Activated T-cell treated with anti-CD3 and anti-CD28 coated beads, Interleukin-2, amount 50 U/mL, for 48 hours (primary cell): ENCODE results near the gene MCM8.

Source experiments
- DNase-seq, 2 experiments: peaks; one replicate each; pipeline ENCODE4 v3.0.0-alpha.2; 2020

MCM8 gene

DNA sequence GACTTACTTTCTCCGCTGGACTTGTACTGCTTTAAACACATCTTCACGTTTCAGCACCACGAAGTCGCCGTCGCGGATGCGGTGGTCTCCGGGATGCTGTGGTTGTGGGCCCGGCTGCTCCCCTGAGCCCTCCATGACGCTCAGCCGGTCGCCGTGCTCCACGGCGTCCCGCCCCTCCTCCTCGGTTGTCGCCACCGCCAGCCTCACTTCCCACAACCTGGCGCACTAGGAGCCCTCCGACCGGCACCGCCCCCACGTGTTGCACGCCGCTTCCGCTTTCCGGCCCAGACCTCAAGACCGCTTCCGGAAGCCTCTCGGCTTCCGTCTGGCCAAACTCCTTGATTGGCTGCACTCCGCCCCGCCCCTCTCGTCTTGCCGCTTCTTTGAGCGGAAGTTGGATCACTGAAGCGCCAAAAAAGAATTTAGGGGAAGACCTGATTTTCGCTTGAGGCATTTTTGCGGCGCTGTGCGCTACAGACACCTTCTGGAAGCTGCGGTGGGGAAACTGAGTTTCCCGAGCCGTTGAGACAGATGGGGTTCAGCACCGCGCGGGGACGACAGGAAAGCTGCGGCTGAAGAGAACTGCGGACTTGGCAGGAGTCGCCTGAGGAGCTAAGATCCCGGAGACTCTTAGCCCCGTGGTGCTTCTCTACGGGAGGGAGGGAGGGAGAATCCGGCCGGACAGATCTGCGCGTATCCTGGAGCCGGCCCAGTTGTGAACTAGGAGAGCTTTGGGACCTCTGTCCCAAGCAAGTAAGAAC lies at the start of gene MCM8, which contains the start of gene TRMT6:
TSS of gene MCM8 (plus strand) at position 382 of the 761 bp plus-strand sequence. CDS start 1,364 bp downstream, outside the sequence.
TSS of gene TRMT6 (minus strand) at position 263 of the 761 bp plus-strand sequence. CDS start at position 135, 128 bp downstream.
- peak; percentile 97 to 98 for DNase-seq

DNA sequence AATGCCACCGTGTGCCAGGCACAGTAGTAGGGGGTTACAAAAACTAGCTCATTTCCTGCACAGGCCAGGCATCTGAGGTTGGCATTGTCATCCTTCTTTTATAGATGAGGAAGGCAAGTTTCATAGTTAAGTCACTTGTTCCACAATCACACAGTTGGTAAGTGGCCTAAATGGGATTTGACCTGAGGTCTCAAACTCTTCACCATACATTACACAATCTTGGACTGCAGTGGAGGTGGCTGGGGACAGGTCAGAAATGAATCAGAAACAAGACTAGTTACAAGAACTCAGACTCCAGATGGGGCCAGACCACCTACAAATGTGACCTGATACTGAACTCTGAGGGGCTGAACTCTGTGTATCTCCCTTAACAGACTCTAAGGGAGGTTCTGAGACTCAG lies 49.5 kb upstream of the MCM8 start:
- no peak for DNase-seq

DNA sequence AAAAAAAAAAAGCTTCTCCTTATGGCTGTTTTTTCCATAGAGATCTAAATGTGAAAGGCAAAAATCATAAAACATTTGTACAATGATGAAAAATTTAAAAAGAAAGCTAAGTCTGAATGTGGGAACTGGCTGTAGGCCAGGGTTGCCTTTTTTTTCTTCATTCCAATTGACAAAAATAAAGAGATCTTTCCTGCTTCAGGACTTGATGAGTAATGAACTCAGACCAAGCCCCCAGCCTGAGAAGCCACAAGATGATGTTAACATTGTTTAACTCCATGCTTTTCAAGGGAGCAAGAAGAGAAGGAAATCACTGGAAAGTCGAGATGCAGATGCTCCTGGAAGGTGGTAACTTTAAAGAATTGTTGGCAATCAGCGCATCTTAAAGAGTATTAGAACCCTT lies 41.5 kb upstream of the MCM8 start:
- no peak for DNase-seq

DNA sequence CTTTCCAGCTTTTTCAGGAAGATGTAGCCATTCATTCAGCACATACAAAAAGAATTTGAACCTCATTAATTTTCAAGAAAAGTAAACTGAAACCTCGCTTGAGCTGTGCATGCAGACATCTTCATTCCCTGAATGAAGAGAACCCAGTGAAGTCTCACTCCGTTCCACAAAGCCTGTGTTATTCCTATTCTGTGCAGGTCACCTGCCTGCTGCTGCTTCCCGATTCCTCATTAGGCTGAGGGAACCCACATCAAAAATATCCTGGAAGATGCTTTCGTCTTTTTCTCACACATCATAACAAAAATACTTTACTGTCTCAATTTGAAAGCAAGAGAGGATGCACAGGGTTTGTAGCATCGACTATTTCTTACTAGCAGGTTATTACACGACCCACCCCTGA lies 40.3 kb upstream of the MCM8 start:
- DNase-seq, result no peak

DNA sequence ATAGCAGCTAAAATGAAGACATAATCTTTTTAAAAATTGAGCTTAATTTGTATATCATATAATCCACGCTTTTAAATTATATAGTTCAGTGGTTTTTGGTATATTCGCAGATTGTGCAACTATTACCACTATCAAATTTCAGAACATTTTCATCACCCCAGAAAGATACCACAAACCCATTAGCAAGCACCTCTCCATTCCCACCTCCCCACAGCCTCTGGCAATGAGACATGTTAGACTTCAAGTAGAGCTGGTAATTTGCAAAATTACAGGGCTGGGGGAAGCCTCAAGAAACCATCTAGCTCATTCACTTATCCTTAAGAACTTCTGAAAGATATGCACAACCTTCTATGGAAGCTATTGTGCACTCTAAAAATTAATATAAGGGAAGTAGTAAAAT lies 37.3 kb upstream of the MCM8 start:
- DNase-seq, result no peak

DNA sequence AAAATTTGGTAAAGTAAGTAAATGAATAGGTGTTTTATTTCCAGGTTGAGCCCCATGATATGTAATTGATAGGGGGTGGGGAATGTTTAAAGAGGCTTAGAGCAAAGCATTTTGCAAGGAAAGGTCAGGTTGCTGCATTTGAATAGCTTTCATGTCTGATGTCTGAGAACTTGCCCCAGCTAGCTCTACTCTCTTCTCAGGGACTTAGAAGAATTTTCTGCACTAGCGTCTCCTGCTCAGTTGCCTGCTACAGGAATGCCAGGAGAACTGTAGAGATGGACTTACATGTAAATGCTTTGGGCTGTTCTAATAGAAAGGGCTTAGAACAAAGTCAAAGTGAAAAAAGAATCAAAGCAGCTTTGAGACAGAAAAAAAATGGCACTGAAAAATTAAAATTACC lies 35.6 kb upstream of the MCM8 start:
- DNase-seq, result no peak

DNA sequence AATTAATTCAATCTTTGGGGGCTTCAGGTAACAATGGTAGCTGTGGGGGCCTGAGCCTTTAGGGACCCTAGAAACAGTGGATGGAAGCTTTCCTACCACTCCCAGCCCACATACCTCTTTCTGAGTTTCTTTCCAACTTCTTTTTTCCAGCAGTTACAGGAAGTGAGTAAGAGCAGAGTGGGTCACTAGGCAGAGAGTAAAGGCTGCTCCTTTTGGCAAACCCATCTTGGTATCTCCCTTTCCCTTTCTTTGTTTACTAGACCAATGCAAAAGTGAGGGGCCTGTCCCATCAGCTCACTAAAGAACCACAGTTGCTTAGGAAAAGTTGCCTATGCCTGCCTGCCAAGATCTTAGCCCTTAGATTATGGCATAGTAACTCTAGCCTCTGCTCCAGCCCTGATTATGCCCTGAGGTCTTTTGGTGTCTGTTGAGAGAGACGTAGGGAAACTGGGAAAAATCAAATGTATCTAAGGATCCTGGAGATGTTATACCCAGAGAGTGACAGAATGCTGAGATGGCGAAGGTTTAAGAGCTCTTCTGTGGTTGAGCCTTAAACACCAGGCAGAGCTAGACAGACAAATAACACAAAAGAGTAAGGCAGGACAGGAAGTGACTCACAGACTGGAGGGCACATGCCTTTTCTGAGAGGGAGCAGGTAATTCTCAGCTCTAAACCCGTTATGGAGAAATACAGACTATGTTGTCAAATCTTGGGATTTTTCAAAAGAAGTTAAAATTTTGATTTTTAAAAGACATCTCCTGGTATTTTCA lies 31.4 kb upstream of the MCM8 start:
- DNase-seq, result no peak

DNA sequence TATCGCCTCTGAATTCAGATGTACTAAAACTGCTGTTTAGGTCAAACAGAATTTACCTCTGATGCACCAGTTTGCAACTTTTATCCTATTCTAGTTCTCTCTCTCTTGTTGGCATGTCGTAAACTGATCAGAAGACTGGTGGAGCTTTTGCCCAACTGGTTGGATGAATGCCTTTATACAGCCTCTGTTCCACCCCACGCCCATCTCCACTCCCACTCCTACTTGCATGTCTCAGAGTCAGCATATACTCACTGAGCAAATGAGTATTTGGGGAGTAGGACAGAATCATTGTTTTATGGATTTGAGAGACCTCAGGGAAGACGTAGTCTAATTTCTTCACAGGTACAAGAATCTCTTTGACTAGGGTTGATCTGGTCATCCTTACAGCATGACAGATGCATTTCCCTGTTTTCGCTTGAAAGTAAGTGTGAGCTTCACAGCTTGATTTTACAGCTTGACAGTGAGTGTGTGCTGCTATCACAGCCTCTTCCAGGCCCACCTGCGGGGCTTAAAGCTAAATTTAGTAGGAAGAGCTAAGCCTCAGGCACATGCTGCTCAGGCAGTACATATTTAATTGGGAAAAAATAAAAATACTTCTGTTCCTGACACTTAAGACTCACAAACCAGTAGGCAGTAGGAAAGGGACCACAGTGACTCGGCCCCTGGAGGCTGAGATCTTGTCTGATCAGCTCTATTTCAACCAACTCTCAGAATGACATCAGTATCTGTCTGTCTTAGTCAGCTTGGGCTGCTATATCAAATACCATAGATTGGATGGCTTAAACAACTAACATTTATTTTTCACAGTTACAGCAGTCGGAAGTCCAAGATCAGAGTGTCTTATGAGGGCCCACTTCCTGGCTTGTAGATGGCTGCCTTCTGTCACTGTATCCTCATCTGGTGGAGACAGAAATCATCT lies 30.6 kb upstream of the MCM8 start:
- peak in 1 of 2 experiments; percentile 46 for DNase-seq

DNA sequence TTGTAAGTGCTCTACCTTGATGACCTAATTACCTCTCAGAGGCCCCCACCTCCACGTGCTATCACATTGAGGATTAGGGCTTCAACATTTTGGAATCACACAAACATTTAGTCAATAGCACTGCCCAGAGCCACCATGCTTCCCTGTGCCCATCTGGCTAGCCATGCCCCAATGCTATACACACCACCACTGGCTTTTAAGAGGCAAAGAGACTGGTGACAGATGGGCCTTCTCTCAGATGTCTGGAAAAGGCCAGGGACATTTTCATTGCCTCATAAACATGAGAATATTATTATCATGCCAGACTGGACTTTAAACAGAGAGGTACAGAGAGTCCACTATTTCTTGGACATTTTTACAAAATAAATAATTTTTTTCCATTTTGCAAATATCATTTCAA lies 29.9 kb upstream of the MCM8 start:
- no peak for DNase-seq

DNA sequence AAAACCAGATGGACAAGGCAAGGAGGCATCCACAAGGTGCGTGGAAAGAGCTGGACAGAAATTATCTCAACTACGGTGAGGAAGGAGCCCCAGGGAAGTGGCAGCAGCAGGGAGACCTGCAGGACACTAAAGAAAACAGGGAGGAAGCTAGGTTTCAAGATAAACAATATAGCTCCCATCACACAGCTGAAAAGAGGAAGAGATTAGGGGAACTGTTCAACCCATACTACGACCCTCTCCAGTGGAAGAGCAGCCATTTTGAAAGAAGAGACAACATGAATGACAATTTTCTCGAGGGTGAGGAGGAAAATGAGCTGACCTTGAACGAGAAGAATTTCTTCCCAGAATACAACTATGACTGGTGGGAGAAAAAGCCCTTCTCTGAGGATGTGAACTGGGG lies 27.0 kb upstream of the MCM8 start:
- DNase-seq, result no peak

DNA sequence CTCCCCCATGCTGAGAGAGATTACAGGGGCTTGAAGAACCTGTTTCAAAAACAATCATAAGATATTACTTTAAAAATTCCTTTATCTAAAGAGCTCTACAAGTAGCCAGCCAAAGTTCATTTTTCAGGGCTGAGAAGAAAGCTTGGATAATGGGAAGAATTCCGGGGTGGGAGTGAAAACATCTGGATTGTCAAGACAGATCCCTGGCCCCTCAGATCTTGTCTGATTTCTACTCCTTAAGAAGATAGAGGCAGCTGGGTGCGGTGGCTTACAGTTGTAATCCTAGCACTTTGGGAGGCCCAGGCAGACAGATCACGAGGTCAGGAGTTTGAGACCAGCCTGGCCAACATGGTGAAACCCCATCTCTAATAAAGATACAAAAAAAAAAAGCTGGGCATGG lies 24.9 kb upstream of the MCM8 start:
- DNase-seq, result no peak

DNA sequence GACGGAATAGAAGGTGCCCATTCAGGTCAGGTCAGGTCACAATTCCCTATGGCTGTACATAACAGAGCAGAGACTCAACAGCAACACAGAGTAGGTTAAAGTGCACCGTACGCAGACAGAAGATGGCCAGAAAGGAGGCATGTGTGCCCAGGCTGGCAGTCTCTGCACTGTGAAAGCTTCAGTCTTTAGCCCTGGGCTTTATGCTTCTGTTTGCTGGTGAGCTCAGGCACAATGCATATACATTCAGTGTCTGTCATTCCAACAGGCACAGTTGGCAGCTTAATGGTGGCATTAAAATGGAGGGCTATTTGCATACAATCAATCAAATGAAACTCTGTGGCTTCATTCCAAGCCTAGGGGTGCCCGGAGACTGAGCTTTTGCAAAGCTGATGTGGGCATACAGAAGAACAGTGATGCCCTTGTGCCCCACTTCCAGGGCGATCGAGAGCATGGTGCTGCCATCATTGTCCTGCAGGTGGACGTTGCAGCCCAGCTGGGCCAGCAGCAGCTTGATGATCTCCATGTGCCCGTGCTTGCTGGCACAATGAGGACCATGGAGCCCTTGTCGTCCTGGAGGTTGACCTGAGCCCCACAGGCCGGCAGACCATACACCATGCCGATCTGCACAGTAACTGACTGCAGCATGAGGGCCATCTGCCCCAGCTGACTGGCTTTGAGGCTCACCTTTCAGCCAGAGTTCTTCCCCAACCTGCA lies 22.5 kb upstream of the MCM8 start:
- DNase-seq, result no peak

DNA sequence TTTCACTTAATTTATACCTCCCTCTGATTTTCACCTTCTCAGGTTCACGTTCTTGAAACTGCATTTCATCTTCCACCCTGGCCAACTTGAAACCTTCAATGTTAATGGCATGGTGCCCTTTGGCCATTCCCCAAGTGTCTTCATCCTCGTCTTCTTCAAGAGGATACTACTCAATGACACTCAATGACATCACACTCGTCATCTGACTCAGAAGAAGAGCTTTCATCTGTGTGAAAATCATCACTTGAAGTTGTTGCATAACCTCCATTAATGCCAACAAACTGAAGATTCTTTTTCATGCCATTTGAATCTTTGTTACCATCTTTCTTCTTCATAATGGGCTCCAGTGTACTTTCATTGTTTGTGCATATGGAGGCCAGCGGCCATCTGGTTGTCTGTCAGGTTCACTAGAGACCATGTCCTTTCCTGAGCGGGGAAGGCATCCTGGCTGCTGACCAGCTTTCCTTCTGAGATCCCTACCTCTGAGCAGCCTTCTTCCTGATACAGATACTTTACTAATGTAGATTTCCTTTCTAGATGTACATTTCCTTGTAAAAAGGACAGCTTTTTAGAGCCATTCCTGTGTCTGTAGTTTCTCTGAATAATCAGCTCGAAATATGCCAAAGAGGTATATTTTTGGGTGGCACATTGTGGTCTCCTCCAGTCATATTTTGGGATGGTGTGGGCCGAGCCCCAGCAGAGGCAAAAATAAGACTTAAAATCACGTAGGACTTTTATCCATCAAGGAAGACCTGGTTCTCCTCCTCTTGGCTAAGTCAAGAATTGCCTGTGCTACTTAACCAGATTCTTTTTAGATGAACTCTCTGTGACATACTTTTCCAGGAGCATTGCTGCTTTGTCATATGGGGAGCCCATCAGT lies 21.4 kb upstream of the MCM8 start:
- no peak for DNase-seq

DNA sequence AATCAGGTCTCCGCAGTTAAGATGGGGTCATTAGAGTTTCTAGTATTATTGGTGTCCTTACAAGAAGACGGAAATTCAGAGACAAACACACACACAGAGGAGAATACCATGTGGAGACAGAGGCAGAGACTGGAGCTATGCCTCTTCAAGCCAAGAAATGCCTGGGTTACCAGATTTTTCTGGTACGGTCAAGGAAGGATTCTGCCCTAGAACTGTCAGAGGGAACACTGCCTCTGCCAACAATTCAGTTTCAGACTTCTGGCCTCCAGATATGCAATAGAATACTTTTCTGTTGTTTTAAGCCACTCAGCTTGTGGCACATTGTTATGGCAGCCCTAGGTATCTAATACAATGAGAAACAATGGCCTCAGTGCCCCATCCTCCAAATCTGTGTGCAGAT lies 19.0 kb upstream of the MCM8 start:
- no peak for DNase-seq

DNA sequence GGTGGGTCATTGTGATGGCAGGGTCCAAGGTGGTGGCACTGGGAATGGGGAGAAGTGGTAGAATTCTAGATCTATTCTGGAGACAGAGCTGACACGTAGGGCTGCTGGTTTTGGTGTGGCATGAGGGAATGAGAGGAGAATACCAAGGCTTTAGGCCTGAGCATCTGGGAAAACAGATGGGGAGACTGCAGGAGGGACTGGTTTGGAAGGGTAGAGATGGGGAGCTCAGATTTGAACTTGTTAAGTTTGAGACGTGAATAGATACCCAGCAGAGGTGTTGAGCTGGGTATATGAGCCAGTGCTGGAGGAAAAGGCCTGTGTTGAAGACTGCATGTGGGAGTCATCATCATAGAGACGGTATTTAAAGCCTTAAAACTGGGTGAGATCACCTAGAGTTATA lies 17.7 kb upstream of the MCM8 start:
- DNase-seq, result no peak

DNA sequence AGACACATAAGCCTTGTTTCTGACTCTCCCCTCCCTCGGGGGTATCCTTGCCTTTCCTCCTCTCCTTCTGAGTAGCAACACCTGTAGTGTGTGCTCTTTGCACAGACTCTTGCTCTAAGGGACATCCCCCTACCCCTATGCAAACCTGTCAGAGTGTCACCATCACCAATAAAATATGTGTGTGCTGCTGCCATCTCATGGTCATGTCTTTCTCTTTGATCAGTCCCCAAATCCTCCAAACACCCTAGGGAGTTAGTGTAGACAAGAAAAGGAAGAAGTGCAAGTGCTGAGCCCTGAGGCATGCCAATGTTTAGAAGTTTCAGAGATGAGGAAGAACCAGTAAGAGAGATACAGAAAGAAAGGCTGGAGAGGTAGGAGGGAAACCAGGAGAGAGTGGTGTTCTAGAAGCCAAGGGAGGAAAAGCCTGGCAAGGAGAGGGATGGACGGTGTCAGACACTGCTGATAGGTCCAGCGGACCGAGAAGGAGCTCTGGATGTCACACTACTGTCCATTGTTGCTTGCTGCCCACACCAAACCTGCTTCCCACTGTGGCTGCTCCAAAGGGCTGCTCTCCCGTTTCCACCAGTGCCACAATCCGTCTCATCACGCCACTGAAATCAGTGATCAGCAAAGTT lies 16.5 kb upstream of the MCM8 start:
- no peak for DNase-seq

DNA sequence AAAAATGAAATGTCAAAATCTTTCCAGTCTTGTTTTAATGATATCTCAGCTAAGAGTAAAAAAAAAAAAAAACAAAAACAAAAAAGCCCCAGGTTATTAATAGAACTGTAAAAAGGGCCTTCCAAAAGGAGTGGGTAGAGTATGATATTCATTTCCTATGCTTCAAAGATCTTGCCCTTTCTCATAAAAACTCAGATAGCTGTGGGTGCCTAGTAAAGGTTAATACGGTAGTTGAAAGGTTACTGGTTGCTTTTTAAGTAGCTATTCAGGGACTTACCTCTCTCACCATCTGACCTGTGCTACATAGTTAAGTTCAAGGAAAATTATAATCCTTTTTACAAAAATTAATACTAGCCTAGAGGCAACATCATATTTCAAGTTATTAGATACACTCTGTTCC lies 15.1 kb upstream of the MCM8 start:
- no peak for DNase-seq

DNA sequence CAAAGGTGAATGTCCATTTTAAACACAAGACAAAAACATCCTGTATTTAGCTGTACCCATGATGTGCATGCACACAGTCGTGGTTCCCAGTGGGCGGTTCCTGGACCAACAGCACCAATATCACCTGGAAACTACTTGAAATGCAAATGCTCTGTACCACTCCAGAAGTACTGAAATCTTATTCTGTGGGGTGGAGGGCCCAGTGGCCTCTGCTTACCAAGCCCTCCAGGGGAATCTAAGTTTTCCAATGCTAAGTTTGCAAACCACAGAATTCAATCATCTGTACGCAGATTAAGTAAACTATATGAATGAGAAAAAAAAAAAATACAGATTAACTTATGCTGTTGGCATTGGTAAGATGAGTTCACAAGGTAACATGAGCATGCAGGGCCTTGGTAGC lies 14.2 kb upstream of the MCM8 start:
- DNase-seq, result no peak

DNA sequence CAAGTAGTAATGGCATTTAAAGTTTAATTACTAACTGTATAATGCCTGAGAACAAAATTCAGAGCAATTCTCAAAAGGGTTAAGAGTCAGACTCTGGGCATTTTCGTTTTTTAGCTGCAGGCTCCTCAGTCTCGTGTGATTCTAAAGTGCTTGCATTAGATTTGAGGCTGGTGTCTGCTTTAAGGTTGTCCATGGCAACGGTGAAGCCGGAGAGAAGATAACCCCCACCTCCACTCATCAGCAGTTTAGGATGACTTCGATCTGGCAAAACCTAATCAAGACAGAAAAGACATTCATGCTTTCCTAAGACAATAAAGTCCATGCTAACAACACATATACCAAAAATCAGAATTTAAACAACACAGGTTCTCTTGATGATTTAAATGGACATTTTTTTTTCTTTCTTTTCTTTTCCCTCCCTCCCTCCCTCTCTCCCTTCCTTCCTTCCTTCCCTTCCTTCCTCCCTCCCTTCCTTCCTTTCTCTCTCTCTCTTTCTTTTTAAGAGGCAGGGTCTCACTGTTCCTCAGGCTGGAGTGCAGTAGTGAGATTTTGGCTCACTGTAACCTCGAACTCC lies 11.9 kb upstream of the MCM8 start:
- DNase-seq, result no peak

DNA sequence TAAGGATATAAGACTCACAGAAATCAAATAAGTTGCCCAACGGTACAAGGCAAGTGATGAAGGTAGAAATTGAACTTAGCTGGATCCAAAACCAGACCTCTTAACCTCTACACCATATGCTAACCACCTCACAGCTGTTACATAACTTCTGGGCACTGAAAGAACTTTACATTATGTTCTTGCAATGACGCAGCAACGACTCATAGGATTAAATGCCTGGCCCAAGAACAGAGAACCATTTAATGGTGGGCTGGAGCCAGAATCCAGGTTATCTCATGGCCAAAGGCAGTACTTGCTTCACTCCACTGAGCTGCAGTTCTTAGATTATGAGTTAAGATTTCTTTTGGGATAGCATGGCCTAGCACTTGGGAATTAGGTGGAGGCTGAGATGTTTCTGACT lies 4.5 kb upstream of the MCM8 start:
- DNase-seq, result peak in 1 of 2 experiments; percentile 35

DNA sequence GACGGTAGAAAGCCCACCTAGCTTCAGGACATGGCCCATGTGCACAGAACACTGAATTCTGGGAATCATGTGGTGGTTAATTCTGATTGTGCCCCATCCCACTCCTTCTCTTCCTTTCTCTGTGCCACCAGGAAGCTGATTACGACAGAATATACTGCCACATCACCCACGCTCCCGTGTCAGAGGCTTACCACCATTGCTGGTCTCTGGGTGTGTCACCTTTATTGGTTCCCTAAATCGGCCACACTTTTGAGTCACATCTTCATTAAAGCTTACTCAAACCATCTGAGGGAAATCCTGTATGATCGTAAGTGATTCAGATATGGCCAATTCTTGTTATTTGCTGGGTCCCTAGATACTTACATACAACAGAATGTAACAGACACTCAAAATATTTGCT lies 3.2 kb upstream of the MCM8 start:
- peak; percentile 65 to 67 for DNase-seq
